PFSK-1 (cell line): ENCODE measurements around the gene ERP27.

ENCODE experiments used
- SIN3A ChIP-seq: IDR thresholded peaks from 2 replicates; pipeline ENCODE4 v1.6.1; 2012; ENCODE audit warnings: mild to moderate bottlenecking, low read length, moderate library complexity, borderline replicate concordance; ENCODE audit not compliant: insufficient read depth
- TAF1 ChIP-seq: IDR thresholded peaks from 2 replicates; pipeline ENCODE4 v1.6.1; 2012; ENCODE audit warnings: low read length, control low read depth, borderline replicate concordance; ENCODE audit not compliant: insufficient read depth
- TF ChIP-seq, protein P1 (sequence below), 2 experiments: IDR thresholded peaks; 2 replicates each; pipeline versions ENCODE4 v1.6.1 to v1.8.0; 2011 to 2012; ENCODE audit warnings: low read depth in 2 of 2, low read length in 2 of 2, control low read depth in 1 of 2, inconsistent platforms in 1 of 2, mild to moderate bottlenecking in 1 of 2, moderate library complexity in 1 of 2; ENCODE audit not compliant: insufficient read depth in 1 of 2

GRCh38 chr12:14986449-14986848 is 48.1 kb upstream of the ERP27 start:
- TF ChIP-seq TAF1 = no peak
- TF ChIP-seq, protein P1, sequence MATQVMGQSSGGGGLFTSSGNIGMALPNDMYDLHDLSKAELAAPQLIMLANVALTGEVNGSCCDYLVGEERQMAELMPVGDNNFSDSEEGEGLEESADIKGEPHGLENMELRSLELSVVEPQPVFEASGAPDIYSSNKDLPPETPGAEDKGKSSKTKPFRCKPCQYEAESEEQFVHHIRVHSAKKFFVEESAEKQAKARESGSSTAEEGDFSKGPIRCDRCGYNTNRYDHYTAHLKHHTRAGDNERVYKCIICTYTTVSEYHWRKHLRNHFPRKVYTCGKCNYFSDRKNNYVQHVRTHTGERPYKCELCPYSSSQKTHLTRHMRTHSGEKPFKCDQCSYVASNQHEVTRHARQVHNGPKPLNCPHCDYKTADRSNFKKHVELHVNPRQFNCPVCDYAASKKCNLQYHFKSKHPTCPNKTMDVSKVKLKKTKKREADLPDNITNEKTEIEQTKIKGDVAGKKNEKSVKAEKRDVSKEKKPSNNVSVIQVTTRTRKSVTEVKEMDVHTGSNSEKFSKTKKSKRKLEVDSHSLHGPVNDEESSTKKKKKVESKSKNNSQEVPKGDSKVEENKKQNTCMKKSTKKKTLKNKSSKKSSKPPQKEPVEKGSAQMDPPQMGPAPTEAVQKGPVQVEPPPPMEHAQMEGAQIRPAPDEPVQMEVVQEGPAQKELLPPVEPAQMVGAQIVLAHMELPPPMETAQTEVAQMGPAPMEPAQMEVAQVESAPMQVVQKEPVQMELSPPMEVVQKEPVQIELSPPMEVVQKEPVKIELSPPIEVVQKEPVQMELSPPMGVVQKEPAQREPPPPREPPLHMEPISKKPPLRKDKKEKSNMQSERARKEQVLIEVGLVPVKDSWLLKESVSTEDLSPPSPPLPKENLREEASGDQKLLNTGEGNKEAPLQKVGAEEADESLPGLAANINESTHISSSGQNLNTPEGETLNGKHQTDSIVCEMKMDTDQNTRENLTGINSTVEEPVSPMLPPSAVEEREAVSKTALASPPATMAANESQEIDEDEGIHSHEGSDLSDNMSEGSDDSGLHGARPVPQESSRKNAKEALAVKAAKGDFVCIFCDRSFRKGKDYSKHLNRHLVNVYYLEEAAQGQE (IDR thresholded peaks at IDR 0.05; ENCODE audit: insufficient read depth in 1 of 2, low read depth in 2 of 2, low read length in 2 of 2) = no peak
- no peak for TF ChIP-seq SIN3A
